ENCODE results near the gene HRH2. TPM values are rescaled to one million over a fixed set of nuclear protein-coding genes. Genes with fewer than 3 reads are reported as not detected.

HRH2 gene
- total RNA-seq, 1 experiment from 2014 or later, result 3.3 TPM

GRCh38 chr5:175689147-175689991, 31.5 kb downstream of the HRH2 start:
- Histone ChIP-seq H3K9ac (ENCODE audit: extremely low read depth, insufficient read length, low read length) (no peak overlapping the region), H4K91ac (ENCODE audit: insufficient read length, low read depth, low read length) (no peak overlapping the region), H3T11ph (ENCODE audit: low read length) (no peak overlapping the region), H2BK20ac (ENCODE audit: low read depth, low read length, poor library complexity, severe bottlenecking) (no peak overlapping the region), H3K79me2 (ENCODE audit: insufficient read depth, low read length) (no peaks in the 10 kb centered on the region), H3K4me1 (ENCODE audit: insufficient read depth, low read length) (no peaks in the 10 kb centered on the region), H2BK15ac (ENCODE audit: low read depth, low read length) (no peak overlapping the region), H3K23ac (ENCODE audit: insufficient read length, low read depth, low read length) (no peak overlapping the region), H3K18ac (ENCODE audit: insufficient read length, low read depth, low read length) (no peak overlapping the region), H4K8ac (replicated peaks; ENCODE audit: insufficient read length, low read depth, low read length) (no peak overlapping the region), H3K23me2 (ENCODE audit: insufficient read length, low read depth, low read length, poor library complexity, severe bottlenecking) (no peaks in the 10 kb centered on the region), H3K14ac (ENCODE audit: insufficient read depth, low read length) (no peak overlapping the region; the same call in 1 of the 2 replicates), H2AFZ (ENCODE audit: low read length) (no peak overlapping the region), H4K20me1 (ENCODE audit: control insufficient read depth, insufficient read depth, insufficient read length) (no peaks in the 10 kb centered on the region), H3K56ac (ENCODE audit: insufficient read length, low read depth, low read length) (no peak overlapping the region), H3K27me3 (ENCODE audit: insufficient read depth, low read length) (no peaks in the 10 kb centered on the region), H2AK5ac (ENCODE audit: insufficient read length, low read length) (no peak overlapping the region), H3K4me2 (ENCODE audit: insufficient read depth, insufficient read length, low read length) (no peak overlapping the region), H2BK120ac (ENCODE audit: low read depth, low read length, poor library complexity, severe bottlenecking) (no peak overlapping the region), H2BK12ac (ENCODE audit: insufficient read length, low read depth, low read length) (no peak overlapping the region), H3K27ac (ENCODE audit: insufficient read length, low read depth, low read length) (no peak overlapping the region), H3K79me1 (ENCODE audit: insufficient read depth, low read depth, low read length, poor library complexity, severe bottlenecking) (no peaks in the 10 kb centered on the region), H4K5ac (ENCODE audit: insufficient read length, low read depth, low read length) (no peak overlapping the region), H3K4ac (ENCODE audit: low read depth, low read length) (no peak overlapping the region), H2BK5ac (ENCODE audit: insufficient read length, low read length) (no peak overlapping the region), H3K9me3 (ENCODE audit: control insufficient read depth, low read depth, low read length) (no peaks in the 10 kb centered on the region)
- H3K9me3 Mint-ChIP-seq, result no peaks in the 10 kb centered on the region
- DNase-seq, result no peak
- peaks cover 0 to 8% (median 4%) of the 10 kb centered on the region in 3 experiments; a peak in 4 of 7 replicates for H3K36me3 Mint-ChIP-seq (ENCODE audit: insufficient read depth in 1 of 3, low read depth in 3 of 3)
- no peak overlapping the region for H3K4me3 Mint-ChIP-seq
- no CpG with 5 or more reads among the region's 9 CpGs for WGBS (ENCODE audit: extremely low coverage, insufficient read length, low lambda C conversion rate)
- no peak for TF ChIP-seq CTCF (conservative IDR thresholded peaks at IDR 0.05)
- H3K4me1 Mint-ChIP-seq, result peaks cover 22 to 23% of the 10 kb centered on the region in 2 experiments
- peaks cover 2% of the 10 kb centered on the region for H3K27me3 Mint-ChIP-seq (ENCODE audit: low read depth)
- peak overlapping the region in 1 of 3 experiments; percentile 8; a peak in 2 of 7 replicates for H3K27ac Mint-ChIP-seq
